ENCODE measurements around the gene GFPT1.

GFPT1 gene

DNA sequence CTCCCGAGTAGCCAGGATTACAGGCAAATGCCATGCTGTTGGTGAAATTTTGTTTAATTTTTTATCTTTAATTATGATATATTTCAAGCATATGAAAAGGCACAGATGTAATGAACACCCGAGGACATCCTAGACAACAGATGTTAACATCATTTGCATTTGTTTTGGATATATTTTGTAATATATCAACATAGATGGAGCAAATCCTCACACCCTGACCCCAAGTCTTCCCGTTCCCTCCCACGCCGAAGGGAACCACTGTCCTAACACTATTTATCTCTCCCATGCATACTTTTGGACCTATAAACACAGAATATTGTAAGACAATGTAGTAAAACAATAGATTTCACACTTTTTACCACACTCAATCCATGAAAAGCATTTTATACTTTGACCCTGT, 99.5 kb downstream of the GFPT1 start:
- no peak for DNase-seq

DNA sequence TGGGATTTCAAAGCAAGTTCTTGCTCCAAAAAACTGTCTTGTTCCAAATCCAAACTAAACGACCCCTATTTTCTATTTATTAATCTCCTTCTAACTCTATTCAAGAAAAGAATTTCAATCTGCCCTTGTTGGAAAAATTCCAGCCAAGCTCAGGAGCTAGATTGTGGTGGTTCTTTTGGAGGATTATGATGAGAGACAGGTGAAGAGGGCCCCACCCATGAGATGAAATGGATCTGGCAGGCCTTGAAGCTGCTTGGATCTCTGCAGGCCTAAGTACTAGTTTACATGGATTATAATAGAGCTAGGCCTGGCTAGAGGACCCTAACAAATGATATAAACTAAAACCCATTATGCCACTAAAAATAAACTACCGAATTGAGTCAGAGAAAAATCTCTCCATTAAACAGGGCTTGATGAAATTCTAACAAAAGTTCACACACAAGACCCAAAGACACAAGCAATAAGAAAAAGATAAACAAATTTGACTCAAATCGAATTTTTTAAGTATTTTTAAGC, 101.6 kb downstream of the GFPT1 start:
- DNase-seq = no peak

DNA sequence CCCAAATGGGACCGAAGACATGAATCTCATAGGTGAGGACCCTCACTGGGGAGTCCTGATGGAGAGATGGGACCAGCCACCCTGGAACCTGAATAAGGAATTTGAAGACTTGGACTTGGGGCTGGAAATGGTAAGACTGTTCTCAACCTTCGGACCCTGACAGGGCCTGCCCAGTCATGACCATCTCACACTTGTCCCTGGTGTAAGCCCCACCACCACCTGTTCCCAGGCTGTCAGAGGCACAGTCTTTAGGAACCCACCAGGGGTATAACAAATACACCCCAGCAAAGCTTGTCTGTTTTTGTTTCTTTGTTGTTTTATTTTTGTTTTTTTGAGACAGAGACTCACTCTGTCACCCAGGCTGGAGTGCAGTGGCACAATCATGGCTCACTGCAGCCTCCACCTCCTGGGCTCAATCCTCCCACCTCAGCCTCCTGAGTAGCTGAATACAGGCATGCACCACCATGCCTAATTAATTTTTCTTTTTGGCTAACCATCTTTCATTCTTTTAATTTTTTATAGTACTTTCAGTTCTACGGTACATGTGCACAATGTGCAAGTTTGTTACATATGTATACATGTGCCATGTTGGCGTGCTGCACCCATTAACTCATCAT, 106.1 kb downstream of the GFPT1 start:
- DNase-seq = no peak

DNA sequence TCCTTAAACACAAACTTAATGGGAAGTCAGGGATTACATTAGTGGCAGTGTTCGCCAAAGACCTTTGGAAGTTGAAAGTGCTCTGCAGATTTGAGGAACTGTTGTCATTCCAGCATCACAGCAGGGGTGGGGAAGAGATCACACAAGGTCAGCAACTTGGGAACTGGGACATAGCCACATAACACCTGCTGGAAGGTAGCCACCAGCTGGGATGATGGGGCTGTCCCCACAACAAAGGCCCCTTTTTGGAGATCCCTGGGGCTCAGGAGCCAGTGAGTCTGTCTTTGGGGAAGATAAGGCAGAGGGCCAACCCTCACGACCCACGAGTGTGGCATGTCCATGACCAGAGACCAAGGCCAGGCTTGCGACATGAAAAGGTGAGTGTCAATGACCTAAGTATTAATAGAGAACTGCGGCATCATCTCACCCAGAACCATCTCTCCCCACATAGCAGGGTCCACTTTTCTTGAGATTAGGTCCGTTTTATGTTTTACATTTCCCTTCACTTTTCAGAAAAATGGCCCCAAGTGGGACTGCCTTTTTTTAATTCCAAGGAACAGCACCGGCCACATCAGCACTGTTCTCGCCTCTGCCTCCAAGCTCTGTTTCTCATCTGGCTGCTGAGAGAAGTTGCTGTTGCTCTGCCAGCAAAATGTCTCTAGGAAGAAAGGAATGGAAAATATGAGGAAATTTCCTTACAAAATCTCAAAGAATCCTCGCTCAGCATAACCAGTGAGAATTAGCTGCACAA, 106.9 kb downstream of the GFPT1 start:
- DNase-seq = no peak

DNA sequence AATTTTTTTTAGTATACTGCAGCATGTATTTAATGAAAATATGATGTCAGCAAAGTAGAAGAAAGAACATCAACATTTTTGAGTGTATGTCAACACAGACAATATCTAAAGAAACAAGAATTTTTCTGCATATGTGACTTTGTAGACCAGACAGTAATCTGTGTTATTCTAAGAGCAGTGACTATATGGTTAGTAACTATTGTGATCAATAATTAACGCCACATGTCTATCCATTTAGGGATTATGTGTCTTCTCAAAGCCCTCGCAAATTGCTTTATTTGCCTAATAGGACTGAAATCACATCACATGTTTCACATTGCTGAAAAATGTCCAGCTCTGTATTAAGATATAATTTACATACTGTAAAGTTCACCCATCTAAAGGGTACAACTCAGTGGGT, 107.8 kb downstream of the GFPT1 start:
- no peak for DNase-seq

DNA sequence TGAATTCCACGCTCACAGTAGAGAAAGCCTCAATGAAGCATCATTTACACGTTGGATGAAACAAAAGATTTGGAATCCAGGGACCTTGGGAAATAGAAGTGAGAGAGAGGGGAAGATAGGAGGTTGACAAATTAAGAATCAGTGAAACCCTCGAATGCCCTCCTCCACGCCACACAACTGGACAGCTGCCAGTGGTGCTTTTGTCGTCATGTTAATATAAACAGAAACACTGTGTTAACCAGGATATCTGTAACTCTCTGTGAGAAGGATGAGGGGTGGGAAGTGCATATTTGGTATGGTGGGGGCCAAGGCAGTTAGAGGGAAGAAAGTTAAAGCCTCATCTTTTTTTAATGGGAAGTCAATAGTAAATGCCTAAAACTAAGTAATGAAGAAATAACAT, 108.7 kb downstream of the GFPT1 start:
- no peak for DNase-seq

DNA sequence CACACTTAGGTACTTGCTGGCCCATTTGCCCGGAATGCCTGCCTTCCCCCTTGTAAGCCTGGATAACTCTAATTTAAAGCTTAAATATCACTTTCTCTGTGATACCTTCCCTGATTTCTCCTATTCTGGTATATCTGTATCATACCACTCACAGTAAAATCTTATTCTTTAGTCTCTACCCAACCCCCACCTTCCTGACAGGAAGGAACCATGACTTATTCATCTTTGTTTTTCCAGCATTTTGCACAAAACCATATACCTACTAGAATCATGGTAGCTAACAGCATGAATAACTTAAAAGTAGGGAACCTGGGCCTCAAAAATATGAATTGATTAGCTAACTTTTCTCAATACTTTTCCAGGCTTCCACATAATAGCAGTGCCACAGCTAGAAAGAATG, 111.5 kb downstream of the GFPT1 start:
- DNase-seq = no peak

DNA sequence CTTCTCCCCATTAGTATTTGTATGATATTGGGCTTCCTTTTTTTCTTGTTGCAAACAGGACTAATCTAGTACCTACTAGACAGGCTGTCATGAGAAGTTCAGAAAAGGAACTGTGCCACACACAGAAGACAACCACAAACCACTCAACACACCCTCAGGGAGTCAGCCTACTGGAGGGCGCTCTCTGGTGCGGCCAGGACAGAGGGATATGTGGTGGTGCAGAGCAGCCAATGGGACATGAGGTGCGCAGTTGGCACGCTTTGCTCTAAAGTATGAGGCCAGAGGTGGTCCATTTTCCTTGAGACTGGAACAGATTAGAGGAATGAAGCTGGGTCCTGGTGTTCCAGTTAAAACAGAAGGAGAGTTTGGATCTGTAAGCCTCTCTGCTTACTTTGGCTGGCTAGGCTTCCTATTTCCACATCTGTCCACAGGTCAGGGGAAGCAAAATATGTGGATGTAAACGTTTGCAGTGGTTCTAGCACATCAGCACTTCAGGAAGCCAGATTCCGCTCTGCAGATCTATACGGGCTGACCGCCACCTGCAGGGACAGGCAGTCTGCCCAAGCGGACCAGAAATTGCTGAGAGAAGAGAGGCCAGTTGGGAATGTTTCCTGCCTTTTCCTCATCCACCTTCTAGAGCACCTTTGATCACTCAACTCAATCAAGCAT, 114.1 kb downstream of the GFPT1 start:
- DNase-seq = no peak

DNA sequence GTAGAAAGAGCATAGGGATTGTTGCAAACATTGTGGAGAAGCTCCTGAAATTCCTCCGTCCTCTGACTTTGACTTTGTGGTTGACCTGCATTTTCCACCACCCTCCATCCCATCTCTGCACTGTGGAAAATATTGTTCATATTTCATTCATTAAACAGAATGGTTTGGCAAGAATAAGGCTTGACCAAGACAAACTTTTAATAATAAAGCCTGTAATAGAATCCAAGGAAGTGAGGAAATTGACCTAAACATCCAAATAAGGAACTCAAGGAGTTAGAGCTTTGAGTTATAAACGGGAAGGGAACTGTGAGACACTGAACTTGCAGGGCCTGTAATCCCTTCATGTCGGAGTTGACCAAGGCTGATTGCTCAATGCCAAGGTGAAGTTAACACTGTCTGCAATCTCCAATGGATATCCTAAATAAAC, 115.2 kb downstream of the GFPT1 start:
- DNase-seq = no peak

Data from GOT3 (cell line).